NCI-H345 treated with DMSO at 0.1 percent for 48 hours (cell line): Measurements from ENCODE around the gene NLN.
"Not testable (repeated sequence)": the region's sequence is repeated elsewhere in the genome, so short reads cannot be mapped to it uniquely, and the experiment has no call there.

ENCODE experiments used
- DNase-seq: peaks from one replicate; lab custom pipeline; 2025; ENCODE audit not compliant: unreplicated experiment; lab: John Stamatoyannopoulos, UW

Gene NLN

GRCh38 chr5:65807494-65807893, 85.5 kb downstream of the NLN start:
- not testable (repeated sequence) for DNase-seq

DNA sequence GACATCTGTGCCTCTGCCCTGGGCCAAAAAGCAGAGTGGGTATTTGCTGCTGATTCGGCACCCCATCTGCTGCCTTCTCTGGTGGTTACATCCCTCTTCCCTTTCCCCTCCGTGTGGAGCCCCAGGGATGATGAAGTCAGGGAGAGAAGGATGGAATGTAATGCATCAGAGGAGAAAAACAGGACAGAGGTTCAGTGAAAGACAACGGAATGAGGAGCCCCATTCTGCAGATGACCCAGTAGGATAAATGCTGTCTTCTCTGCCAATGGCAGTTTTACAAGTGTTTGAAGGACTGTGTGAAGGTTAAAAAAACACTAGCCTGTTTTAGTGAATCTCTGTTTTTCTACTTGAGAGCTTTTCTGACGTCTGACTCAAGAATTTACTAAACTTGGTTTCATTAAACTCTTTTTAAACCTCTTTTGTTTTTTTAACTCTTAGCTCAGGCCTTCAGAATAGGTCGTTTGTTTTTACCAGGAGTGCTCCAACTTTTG, 86.3 kb downstream of the NLN start:
- no peak for DNase-seq

DNA sequence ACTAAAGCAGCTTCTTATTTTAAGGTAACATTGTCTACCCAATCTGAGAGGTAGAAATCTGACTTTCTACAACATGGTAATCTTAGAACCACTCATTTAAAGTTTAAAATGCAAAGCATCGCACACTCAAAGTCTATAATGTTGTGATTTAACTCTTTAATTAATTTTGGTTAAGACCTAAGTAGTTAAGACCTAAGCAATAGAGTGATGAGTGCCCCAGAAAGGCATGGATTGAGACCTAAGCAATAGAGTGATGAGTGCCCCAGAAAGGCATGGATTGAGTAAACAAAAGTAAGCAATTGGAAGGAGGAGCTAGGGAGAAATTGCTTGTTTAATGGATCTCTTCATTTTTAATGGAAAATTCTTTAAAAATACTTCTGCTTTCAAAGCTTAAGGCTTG, 86.8 kb downstream of the NLN start:
- DNase-seq, result no peak

GRCh38 chr5:65809817-65810531, 88.0 kb downstream of the NLN start:
- no peak for DNase-seq

- DNase-seq, result no peak
Measured at GRCh38 chr5:65811004-65811403, 89.0 kb downstream of the NLN start.

DNA sequence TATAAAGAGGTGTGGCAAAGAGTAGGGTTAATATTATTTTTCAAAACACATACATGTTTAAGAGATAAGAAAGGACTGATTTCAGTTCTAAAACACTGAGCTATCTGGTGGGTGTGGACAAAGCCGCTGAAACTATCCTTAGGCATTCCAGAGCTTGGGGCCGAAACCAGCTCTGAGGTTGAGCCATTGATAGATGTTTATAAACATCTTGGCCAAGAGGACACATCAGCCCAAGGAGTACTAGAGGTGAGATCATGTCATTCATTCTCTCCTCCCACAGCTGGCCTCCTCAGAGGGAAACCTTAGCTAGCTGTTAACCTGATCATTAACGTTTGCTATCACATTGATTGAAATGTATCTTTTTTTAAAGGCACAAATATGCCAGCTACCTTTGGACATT, 89.9 kb downstream of the NLN start:
- no peak for DNase-seq

DNA sequence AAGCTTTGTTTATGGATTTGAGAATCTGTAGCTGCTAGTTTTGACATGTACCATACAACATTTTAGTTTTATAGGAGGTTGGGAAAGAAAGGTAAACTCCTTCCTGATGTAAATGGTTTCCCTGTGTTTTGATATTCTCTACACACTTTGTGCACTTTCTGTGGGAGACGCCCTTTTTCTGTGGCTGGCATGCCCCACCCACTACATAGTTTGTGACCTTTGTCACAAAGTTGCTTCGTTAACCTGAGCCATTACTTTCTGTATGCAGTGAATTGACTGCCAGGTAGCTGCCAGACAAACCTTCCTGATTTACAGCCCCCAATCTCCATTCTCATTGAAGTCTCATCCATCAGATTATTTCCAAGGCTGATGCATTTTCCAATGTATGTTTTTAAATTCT, 90.6 kb downstream of the NLN start:
- no peak for DNase-seq

DNA sequence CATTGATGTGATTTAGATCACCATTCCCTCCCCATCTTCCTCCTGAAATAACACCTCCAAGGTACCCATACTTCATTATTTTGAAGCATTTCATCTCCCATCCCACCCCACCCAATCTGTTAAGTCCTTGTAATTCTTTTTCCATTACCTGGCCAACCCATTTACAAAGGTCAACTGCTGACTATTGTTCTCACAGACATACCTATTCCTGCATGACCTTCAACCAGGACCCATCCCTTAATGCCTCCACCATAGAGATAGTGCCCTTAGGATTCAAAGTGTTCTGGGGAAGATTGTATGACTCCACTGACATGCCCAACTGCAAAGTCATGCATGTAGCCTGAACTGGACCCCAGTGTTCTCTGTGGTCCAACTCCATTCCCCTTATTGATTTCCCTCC, 91.2 kb downstream of the NLN start:
- DNase-seq, result no peak

DNA sequence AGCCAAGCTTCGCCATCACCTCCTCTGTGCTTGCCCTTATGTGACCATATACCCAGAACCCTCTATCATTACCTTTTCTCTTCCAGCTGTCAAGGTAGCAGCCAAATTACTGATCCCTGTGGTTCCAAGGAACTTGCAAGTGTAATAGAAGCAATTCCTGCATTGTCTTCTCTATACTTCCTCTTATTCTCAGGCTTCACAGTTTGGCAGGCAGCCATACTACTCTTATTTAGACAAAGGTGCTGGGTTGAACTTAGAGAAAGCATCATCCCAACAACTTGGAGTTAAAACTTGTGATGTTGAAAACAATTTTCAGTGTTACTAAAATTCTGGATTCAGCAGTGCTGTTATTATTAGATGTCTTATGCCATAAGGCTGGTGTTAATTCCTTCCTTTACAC, 93.2 kb downstream of the NLN start:
- DNase-seq, result no peak

GRCh38 chr5:65816729-65817128, 94.7 kb downstream of the NLN start:
- no peak for DNase-seq

- no peak for DNase-seq
Measured at GRCh38 chr5:65817931-65818330, 95.9 kb downstream of the NLN start.

DNA sequence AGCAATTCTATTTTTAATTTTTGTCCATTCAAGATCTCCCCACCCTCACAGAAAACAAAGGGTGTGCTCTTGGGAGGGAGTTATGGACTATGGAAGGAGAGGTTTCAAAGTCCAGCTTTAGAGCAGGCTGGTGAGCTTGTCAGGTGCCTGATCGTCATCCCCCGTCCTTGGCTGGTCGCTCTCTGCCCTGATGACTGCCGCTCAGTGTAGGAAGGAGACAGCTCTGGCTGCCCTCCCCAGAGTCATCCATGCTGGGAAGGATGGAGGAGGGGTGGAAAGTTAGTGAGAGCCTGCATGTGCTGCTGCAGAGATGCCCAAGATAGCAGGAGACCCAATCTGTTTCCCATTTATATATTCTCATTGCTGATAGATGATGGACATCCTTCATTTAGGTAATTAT, 96.6 kb downstream of the NLN start:
- no peak for DNase-seq

- no peak for DNase-seq
Measured at GRCh38 chr5:65819215-65819904, 97.4 kb downstream of the NLN start.

- no peak for DNase-seq
Measured at GRCh38 chr5:65819905-65820240, 97.9 kb downstream of the NLN start.

DNA sequence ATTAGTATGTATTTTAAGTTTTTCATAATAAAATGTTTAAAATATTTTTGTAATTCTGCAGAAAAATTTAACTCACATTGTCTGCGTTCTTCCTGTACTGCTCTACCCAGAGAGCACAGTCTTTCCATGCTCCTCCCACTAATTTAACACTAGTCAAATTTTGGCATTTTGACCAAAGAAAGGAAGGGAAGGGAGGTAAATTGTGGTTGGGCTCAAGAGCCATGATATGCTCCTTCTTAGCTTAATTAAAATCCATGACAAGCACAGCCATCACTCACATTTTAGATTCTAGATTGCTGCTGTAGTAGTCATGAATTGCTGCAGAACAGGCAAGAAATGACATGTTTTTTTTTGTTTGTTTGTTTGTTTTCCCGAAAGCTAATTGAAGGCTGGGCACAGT, 98.4 kb downstream of the NLN start:
- no peak for DNase-seq

GRCh38 chr5:65821966-65822365, 100.0 kb downstream of the NLN start:
- no peak for DNase-seq

DNA sequence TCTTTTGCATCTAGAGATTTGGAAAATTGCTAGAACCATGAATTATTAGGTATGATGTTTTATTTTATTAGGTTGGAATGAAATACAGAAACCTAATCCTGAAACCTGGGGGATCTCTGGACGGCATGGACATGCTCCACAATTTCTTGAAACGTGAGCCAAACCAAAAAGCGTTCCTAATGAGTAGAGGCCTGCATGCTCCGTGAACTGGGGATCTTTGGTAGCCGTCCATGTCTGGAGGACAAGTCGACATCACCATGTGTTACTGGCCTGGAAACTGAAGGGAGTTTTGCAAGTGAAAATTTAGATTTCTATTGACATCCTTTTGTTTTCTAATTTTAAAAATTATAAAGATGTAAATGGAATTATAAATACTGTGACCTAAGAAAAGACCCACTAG, 100.7 kb downstream of the NLN start:
- no peak for DNase-seq

DNA sequence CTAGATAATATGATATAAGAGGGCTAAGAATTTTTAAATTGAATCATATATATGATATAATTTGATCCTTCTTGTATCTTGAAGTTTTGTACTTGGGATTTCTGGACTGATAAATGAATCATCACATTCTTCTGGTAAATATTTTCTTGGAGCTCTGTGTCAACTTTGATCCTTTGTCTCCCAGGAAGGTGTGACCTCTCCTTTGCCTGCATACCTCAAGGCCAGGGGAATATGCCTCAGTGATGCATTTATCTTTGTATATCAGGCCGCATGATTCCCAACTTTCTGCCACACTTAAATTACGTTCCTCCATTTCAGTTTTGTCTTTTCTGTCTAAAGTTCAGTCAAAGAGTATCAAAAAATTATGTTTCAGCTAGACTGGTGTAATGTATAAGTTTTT, 101.2 kb downstream of the NLN start:
- no peak for DNase-seq

DNA sequence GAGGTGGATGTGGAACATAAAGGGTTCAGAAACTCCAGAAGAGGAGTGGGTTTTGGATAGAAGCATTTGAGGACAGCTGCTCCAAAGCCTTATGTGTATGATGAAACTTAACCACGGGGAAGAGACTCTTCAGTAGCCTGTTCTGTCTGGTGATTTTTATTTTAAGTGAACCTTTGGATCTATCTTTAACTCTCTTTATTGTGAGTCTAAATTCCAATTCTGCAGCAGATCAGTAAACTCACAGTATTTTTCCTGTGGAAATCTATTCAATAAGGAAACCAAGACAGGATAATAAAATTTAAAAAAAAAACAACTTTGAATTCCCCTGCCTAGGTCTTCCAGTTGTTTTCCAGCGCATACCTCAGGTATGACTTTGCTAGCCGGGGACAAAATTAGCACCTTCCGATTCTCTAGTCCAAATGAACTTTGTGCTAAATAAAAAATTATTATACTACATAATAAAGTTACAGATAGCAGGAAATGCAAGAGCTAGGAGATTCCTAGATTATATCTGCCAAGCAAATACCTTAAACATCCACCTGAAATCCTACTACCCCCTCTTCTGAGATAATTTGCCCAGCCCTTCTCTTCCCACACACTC, 101.9 kb downstream of the NLN start:
- no peak for DNase-seq

GRCh38 chr5:65825408-65826328, 103.7 kb downstream of the NLN start:
- no peak for DNase-seq
